Skeletal muscle satellite cell (primary cell): ENCODE data around the gene RPTOR.

Experiments used
- H3K27me3 ChIP-seq: 2 replicates; pipeline ENCODE4 v1.7.0; 2013; ENCODE audit warnings: low read length; ENCODE audit not compliant: control insufficient read depth, insufficient read depth
- H3K36me3 ChIP-seq: 2 replicates; pipeline ENCODE4 v1.7.0; 2013; ENCODE audit warnings: mild to moderate bottlenecking, control low read depth, low read length; ENCODE audit not compliant: insufficient read depth
- H3K4me1 ChIP-seq: 2 replicates; pipeline ENCODE4 v1.7.0; 2013; ENCODE audit warnings: low read length; ENCODE audit not compliant: control insufficient read depth, insufficient read depth
- H3K4me2 ChIP-seq: 2 replicates; pipeline ENCODE4 v1.7.0; 2013; ENCODE audit warnings: mild to moderate bottlenecking, low read length
- H3K4me3 ChIP-seq: 2 replicates; pipeline ENCODE4 v1.7.0; 2013; ENCODE audit warnings: low read length
- H3K9ac ChIP-seq: 2 replicates; pipeline ENCODE4 v1.7.0; 2013; ENCODE audit warnings: mild to moderate bottlenecking, low read depth, low read length, moderate library complexity
- H3K9me3 ChIP-seq: replicated peaks from 2 replicates; pipeline ENCODE4 v1.7.0; 2013; ENCODE audit warnings: mild to moderate bottlenecking, control low read depth, low read length

RPTOR gene

DNA sequence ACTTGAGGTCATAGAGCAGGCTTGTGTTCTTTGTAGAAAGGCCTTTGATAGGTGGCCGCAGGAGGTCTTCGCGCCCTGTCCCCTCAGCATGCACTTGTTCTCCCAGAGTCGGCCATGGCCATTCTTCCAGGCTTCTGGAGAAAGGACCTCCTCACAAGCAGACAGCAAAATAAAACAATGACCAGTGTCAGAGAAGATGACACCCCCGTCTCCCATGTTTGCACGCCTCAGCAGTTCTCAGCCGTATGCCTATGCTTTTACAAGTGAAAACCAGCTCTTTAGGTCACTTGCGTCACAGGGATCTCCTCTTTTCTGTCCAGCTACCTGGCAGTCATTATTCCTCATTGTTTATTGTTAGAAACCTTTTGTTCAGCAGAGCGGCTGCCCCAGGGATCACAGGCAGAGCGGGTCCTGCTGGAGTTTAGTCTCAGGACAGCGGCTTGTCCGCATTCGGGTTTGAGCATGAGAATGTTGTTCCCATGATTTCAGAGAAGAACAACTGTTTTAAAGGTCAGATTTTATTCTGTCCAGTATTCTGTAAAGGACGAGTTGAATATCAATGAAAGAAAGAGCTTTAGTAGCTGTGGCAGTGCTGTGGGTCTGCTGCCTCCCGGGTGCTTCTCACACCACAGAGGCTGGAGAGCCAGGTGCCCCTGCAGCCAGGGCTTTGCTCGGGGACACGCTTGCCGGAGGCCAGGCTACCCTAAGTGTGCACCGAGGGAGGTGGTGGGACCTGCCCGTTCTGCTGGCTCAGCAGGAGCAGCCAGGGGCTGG is 123.9 kb downstream of the RPTOR start:
- H3K9me3 ChIP-seq = no peaks in the 10 kb centered on the region
- H3K36me3 ChIP-seq = peaks cover 4% of the 10 kb centered on the region
- no peak overlapping the region for H3K4me3 ChIP-seq
- no peaks in the 10 kb centered on the region for H3K4me1 ChIP-seq
- H3K27me3 ChIP-seq = no peaks in the 10 kb centered on the region
- no peak overlapping the region for H3K9ac ChIP-seq
- no peak overlapping the region for H3K4me2 ChIP-seq

DNA sequence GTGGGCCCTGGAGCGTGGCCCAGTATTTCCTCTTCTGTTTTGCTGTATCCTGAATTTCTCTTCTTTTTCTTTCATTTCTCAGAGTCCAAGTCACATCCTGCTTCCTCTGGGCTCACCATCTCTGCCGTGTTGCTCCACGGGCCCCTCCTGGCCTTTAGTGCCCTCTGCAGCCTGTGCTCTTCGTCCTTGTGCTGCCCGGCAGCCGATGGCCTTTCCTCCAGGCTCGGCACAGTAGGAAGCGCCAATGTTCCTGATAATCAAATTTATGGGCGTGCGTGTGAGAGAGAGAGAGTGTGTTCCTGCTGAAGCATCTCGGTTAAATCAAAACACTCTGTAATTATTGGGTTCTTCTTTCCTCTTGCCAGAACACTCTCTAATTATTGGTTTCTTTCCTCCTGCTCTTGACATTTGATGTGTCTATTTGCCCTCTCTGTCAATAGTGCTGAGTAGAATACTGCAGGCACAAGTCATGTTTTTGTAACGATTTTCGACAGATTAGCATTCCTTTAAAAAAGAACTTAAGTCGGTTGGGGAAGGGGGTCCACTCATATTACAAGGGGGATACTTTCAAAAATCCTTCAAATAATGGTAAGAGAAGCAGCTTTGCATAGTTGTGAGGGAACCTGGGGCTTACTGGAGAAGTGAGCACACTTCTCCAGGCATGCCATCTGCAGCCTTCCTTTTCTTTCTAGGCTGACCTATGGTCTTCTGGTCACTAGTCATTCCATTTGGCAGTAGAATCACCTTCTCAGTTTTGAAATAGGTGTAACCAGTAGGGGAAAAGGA is 126.6 kb downstream of the RPTOR start:
- H3K9ac ChIP-seq = no peak overlapping the region
- H3K9me3 ChIP-seq = no peaks in the 10 kb centered on the region
- no peaks in the 10 kb centered on the region for H3K27me3 ChIP-seq
- H3K4me3 ChIP-seq = no peak overlapping the region
- H3K36me3 ChIP-seq = peaks cover 4% of the 10 kb centered on the region
- H3K4me2 ChIP-seq = no peak overlapping the region
- H3K4me1 ChIP-seq = no peaks in the 10 kb centered on the region

DNA sequence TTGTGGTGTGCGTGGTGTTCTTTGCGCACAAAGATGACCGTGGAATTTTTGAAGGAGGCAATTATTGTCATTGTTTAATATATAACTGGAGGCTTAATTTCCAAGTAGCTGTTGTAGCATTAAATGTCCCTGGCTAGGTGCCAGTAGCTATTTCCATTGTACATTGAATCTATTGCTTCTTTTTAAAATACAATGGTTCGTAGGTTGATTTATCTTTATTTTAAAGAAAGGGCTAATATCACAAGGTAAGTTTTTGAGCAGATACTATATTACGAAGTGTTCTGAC is 127.1 kb downstream of the RPTOR start:
- H3K4me1 ChIP-seq = no peaks in the 10 kb centered on the region
- peaks cover 2% of the 10 kb centered on the region for H3K36me3 ChIP-seq
- H3K4me3 ChIP-seq = no peak overlapping the region
- H3K9me3 ChIP-seq = no peaks in the 10 kb centered on the region
- no peak overlapping the region for H3K9ac ChIP-seq
- no peaks in the 10 kb centered on the region for H3K27me3 ChIP-seq
- no peak overlapping the region for H3K4me2 ChIP-seq

DNA sequence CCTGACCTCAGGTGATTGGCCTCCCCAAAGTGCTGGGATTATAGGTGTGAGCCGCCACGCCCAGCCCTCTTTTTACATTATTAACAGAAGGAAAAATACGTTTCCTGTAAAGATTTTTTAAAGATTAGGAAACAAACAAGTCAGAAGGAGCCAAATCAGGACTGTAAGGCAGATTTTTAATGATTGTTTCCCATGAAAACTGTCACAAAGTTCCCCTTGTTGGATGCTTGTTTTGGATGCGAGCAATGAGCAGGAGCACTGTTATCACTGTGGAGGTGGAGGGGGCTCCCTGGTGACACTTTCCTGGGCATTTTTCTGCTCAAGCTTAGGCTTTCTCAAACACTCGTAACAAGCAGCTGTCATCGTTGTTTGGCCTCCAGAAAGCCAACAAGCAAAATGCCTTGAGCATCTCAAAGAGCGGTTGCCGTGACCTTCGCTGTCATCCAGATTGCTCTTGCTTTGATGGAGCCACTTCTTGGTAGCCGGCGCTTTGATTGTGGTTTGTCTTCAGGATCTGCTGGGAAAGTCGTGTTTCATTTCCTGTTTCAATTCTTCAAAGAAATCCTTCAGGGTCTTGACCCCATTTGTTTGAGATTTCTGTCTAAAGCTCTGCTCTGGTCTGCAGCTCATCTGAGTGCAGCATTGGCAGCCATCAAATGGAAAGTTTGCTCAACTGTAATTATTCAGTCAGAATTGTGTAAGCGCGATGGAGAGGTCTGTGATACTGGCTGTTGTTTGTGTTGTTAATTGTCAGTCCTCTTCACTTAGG is 128.7 kb downstream of the RPTOR start:
- Histone ChIP-seq H3K4me3 (no peak overlapping the region), H3K36me3 (no peaks in the 10 kb centered on the region), H3K9ac (no peak overlapping the region), H3K4me2 (no peak overlapping the region), H3K9me3 (no peaks in the 10 kb centered on the region), H3K27me3 (no peaks in the 10 kb centered on the region), H3K4me1 (no peaks in the 10 kb centered on the region)

DNA sequence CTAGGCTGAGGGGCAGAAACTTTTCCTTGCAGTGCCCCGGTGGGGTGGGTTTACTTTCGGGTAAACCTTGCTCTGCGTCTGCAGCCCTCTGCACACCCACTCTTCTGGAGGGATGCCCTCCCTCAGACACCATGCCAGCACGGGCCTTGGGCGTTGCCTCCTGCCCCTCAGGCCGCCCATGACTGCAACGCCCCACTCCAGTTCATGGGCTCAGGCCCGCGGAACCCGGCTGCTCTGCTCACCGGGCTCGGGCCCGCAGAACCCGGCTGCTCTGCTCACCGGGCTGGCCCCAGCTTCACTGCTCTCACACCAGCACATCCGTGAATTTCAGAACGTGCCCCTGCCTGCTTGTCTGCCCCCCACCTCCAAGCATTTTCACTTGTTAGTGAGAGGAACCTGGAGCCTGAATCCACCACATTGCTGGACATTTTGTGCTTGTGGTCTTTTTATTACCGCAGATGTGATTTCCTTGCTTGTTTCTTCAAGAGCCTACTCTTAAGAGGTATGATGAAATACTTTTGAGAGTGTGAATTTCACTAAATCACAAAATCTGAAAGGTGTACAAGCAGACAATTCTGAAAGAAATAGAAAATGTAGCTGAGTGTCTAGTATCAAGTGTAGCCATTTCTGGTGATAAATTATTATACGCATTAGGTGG is 130.9 kb downstream of the RPTOR start:
- Histone ChIP-seq H3K9me3 (no peaks in the 10 kb centered on the region), H3K27me3 (no peaks in the 10 kb centered on the region), H3K4me3 (no peak overlapping the region), H3K36me3 (no peaks in the 10 kb centered on the region), H3K4me2 (no peak overlapping the region), H3K4me1 (peaks cover 3% of the 10 kb centered on the region), H3K9ac (no peak overlapping the region)

DNA sequence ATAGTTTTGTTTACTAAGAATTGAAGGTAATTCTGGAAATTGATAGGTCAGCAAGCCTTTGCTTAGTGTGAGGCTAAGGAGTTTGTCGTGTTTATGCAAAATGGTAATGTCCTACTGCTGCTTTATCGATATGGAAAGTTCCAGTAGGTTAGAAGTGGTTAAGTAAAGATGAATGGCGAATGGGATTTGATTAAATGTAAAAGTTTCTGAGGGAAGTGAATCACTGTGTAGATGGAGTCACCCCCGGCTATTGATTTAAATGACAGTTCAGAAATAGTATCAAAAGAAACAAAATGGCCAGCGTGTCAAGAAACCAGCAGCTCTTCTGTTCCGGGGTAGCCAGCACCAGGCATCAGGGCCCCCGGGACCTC is 131.4 kb downstream of the RPTOR start:
- Histone ChIP-seq H3K4me2 (no peak overlapping the region), H3K4me1 (peaks cover 3% of the 10 kb centered on the region), H3K4me3 (no peak overlapping the region), H3K9me3 (no peaks in the 10 kb centered on the region), H3K9ac (no peak overlapping the region), H3K27me3 (no peaks in the 10 kb centered on the region), H3K36me3 (no peaks in the 10 kb centered on the region)

DNA sequence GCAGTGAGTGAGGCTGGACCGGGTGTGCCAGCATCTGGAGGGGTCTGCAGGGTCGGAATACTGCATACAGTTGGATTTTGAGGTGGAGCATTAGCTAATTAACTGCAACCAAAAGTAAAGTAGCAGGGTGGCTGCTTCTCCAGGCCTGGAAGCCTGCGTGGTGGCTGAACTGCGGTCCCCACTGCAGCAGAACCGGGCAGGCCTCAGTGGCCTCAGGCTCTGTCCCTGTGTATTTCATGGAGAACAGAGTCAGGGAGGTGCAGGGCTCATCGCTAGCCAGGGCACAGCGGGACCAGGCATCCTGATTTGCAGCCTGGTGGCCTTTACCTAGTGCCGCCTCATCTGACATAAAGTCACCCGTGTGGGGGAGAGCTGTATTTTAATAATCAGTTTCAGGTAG is 131.9 kb downstream of the RPTOR start:
- Histone ChIP-seq H3K27me3 (no peaks in the 10 kb centered on the region), H3K9ac (no peak overlapping the region), H3K4me2 (no peak overlapping the region), H3K4me1 (peaks cover 3% of the 10 kb centered on the region), H3K36me3 (no peaks in the 10 kb centered on the region), H3K4me3 (no peak overlapping the region), H3K9me3 (no peaks in the 10 kb centered on the region)

DNA sequence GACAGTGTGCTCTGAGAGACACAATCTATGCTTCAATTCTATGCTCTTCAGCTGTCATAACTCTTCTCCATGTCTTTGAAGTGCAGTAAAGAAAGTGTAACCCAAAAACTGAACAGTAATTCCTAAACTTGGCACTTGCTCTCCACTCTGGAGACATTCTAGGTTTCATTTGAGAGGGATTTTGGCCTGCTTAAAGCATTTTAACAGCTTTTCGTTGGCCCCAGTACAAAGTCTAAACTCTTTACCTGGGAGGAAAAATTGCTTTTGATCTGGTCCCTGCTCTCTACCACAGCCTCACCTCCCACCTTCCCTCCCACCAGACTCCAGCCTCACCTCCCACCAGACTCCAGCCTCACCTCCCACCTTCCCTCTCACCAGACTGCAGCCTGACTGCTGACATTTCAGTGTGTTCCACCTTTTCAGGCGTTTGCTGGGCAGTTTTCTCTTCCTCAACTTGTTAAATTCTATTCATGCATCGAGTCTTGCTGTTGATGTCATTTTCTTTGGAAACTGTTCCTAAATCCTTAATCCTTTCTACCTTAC is 132.6 kb downstream of the RPTOR start:
- H3K4me1 ChIP-seq = peaks cover 3% of the 10 kb centered on the region
- no peak overlapping the region for H3K9ac ChIP-seq
- H3K9me3 ChIP-seq = no peaks in the 10 kb centered on the region
- H3K36me3 ChIP-seq = no peaks in the 10 kb centered on the region
- no peak overlapping the region for H3K4me3 ChIP-seq
- no peak overlapping the region for H3K4me2 ChIP-seq
- no peaks in the 10 kb centered on the region for H3K27me3 ChIP-seq

DNA sequence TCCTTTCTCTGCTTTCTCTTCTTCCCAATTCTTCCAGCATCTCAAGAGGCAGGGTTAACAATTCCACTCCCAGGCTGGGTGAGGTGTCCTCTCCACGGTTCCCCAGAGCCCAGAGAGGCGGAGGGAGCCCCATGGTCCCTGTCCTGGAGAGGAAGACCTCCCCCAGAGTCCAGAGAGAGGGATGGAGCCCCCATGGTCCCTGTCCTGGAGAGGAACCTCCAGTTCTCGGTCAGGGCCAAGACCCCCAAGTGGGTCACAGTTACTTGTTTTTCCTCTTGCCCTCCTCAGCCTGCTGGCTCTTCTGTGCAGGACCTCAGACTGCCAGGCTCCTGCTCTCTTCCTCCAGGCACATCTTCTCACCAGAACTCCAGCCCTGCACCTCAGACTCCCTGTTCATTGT is 135.2 kb downstream of the RPTOR start:
- peaks cover 3% of the 10 kb centered on the region for H3K4me1 ChIP-seq

DNA sequence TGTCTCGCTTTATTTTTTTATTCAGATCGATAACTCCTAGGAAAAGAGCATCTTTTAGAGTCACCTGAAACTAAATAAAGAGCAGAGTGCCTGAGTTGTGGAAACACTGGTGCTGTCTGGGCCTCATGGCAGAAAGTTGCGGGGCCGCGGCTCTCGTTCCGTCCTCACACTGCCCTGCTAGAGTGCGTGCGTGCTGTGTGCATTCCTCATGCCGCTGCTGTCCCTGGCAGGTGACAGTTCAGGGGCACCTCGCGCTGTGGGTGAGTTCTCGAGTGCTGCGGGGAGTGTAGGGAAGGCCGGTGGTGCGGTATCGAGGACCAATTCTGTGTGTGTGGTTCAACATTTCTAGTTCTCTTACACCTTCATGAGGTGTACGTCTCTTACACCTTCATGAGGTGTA is 136.6 kb downstream of the RPTOR start:
- Histone ChIP-seq H3K4me3 (no peak overlapping the region), H3K9me3 (no peaks in the 10 kb centered on the region), H3K36me3 (peaks cover 3% of the 10 kb centered on the region), H3K27me3 (no peaks in the 10 kb centered on the region), H3K4me2 (no peak overlapping the region), H3K9ac (no peak overlapping the region), H3K4me1 (peaks cover 3% of the 10 kb centered on the region)

More for the DNA sequence above, 135.2 kb downstream of the RPTOR start:
- H3K36me3 ChIP-seq = peaks cover 3% of the 10 kb centered on the region
- no peak overlapping the region for H3K4me2 ChIP-seq
- H3K9ac ChIP-seq = no peak overlapping the region
- no peak overlapping the region for H3K4me3 ChIP-seq
- H3K9me3 ChIP-seq = no peaks in the 10 kb centered on the region
- no peaks in the 10 kb centered on the region for H3K27me3 ChIP-seq

DNA sequence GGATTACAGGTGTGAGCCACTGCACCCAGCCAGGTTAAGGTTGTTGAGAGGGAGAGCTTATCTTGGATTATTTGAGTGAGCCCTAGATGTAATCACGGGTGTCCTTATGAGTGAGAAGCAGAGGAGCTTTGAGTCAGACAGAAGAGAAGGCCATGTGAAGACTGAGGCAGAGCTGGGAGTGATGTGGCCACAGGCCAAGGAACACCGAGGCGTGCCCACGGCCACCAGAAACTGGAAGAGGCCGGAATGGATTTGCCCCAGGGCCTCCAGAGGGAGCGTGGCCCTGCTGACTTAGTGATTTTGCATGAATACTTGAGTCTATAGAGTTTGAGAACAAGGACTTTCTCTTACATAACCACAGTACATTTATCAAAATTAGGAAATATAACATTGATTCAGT is 137.7 kb downstream of the RPTOR start:
- Histone ChIP-seq H3K9ac (no peak overlapping the region), H3K9me3 (no peaks in the 10 kb centered on the region), H3K36me3 (peaks cover 3% of the 10 kb centered on the region), H3K4me2 (no peak overlapping the region), H3K4me1 (peaks cover 3% of the 10 kb centered on the region), H3K27me3 (no peaks in the 10 kb centered on the region), H3K4me3 (no peak overlapping the region)
